SU-DHL-6 (cell line): ENCODE data around the gene STK40.

Experiments used
- CTCF ChIP-seq: fragments of 200-600 bp; sonication (generic); IDR thresholded peaks from one replicate; pipeline ENCODE4 v1.5.1; 2017; ENCODE audit warnings: antibody characterized with exemption, mild to moderate bottlenecking, low read length, moderate library complexity; ENCODE audit not compliant: insufficient read depth, poor library complexity, severe bottlenecking
- EZH2phosphoT487 ChIP-seq: fragments of 200-600 bp; sonication (generic), shearing (Covaris generic); conservative IDR thresholded peaks from 2 replicates; pipeline ENCODE4 v1.6.1; 2018; ENCODE audit warnings: mild to moderate bottlenecking, antibody characterized with exemption, low read length, moderate library complexity, mixed read lengths

GRCh38 chr1:36355811-36356210 is 29.9 kb downstream of the STK40 start:
- TF ChIP-seq CTCF, result no peak
- TF ChIP-seq EZH2phosphoT487, result no peak
